B cell (primary cell): Measurements from ENCODE around the gene NUDT4B. TPM values are rescaled to one million over a fixed set of nuclear protein-coding genes. Genes with fewer than 3 reads are reported as not detected.
A peak's percentile ranks its signal among the peaks of the same experiment; 100 is the strongest.
"Not testable (repeated sequence)": the region's sequence is repeated elsewhere in the genome, so short reads cannot be mapped to it uniquely, and the experiment has no call there.

Experiments
- ATAC-seq: fragments of 200-7000 bp; cut with Tn5 transposase; one replicate; pipeline ENCODE4 v1.10.0; 2021; ENCODE audit warnings: low read depth, mild to moderate bottlenecking, moderate number of reproducible peaks, moderate library complexity
- CTCF ChIA-PET: fragments of 350-600 bp; sonication (Branson Sonifier 250); formaldehyde crosslinking; loops from one replicate; lab custom pipeline; 2021; ENCODE audit warnings: antibody characterized with exemption, inconsistent platforms; lab: Charles Lee
- POLR2A ChIA-PET: fragments of 350-600 bp; sonication (Branson Sonifier 250); formaldehyde crosslinking; loops from one replicate; lab custom pipeline; 2021; ENCODE audit warnings: antibody characterized with exemption; lab: Charles Lee
- DNase-seq: peaks from one replicate; pipeline ENCODE4 v3.0.0; 2013
- H2AFZ ChIP-seq: 2 replicates; pipeline ENCODE4 v1.6.1; 2012; ENCODE audit warnings: mild to moderate bottlenecking, low read depth, low read length; ENCODE audit not compliant: insufficient read depth, poor library complexity, severe bottlenecking
- H3K27ac ChIP-seq, 2 donors: 1 replicate in 1 of 2; 2 replicates in 1 of 2; pipeline ENCODE4 v1.5.1; 2012 to 2013; ENCODE audit warnings: low read length in 2 of 2, mild to moderate bottlenecking in 2 of 2, moderate library complexity in 1 of 2
- H3K27me3 ChIP-seq, 4 experiments: fragments of 200-600 bp in 1 of 4; sonication (generic) in 1 of 4; replicated peaks in 1 of 4; 1 replicate in 2 of 4; 2 replicates in 2 of 4; pipeline versions ENCODE4 v1.6.1 to v1.7.0; 2013 to 2016; ENCODE audit warnings: low read length in 3 of 4, mild to moderate bottlenecking in 2 of 4, mixed read lengths in 1 of 4, moderate library complexity in 1 of 4; ENCODE audit not compliant: insufficient read depth in 4 of 4, control insufficient read depth in 3 of 4; ENCODE audit errors: control extremely low read depth in 1 of 4
- H3K36me3 ChIP-seq, 2 experiments: replicated peaks in 1 of 2; 1 replicate in 1 of 2; 2 replicates in 1 of 2; pipeline versions ENCODE4 v1.6.1 to v1.7.1; 2013; ENCODE audit warnings: low read length in 1 of 2; ENCODE audit not compliant: insufficient read depth in 2 of 2, control insufficient read depth in 1 of 2; ENCODE audit errors: control extremely low read depth in 1 of 2, extremely low read depth in 1 of 2
- H3K4me1 ChIP-seq, 2 donors: fragments of 200-600 bp in 1 of 2; sonication (generic) in 1 of 2; 1 replicate in 1 of 2; 2 replicates in 1 of 2; pipeline versions ENCODE4 v1.5.1 to v1.6.1; 2013 to 2017; ENCODE audit warnings: low read length in 2 of 2; ENCODE audit not compliant: control insufficient read depth in 2 of 2, insufficient read depth in 2 of 2
- H3K4me2 ChIP-seq: replicated peaks from 2 replicates; pipeline ENCODE3; 2012; ENCODE audit warnings: mild to moderate bottlenecking, low read depth, low read length; ENCODE audit not compliant: poor library complexity, severe bottlenecking
- H3K4me3 ChIP-seq, 5 experiments: fragments of 200-600 bp in 1 of 5; sonication (generic) in 1 of 5; 1 replicate in 3 of 5; 2 replicates in 2 of 5; pipeline versions ENCODE4 v1.5.1 to v1.7.0; 2011 to 2016; ENCODE audit warnings: low read length in 4 of 5, mild to moderate bottlenecking in 4 of 5, low read depth in 2 of 5, control low read depth in 1 of 5, moderate library complexity in 1 of 5; ENCODE audit not compliant: insufficient read depth in 1 of 5; ENCODE audit errors: control extremely low read depth in 1 of 5, extremely low read depth in 1 of 5
- H3K79me2 ChIP-seq: fragments of 200-600 bp; sonication (generic); one replicate; pipeline ENCODE4 v1.6.0; 2016; ENCODE audit warnings: low read length; ENCODE audit not compliant: control insufficient read depth, insufficient read depth
- H3K9ac ChIP-seq: fragments of 200-600 bp; sonication (generic); 2 replicates; pipeline ENCODE4 v1.6.1; 2017; ENCODE audit warnings: mild to moderate bottlenecking, low read length, moderate library complexity
- H3K9me3 ChIP-seq, 3 donors: one replicate each; pipeline versions ENCODE4 v1.6.1 to v1.7.1; 2013; ENCODE audit warnings: low read length in 2 of 3; ENCODE audit not compliant: control insufficient read depth in 2 of 3, insufficient read depth in 1 of 3; ENCODE audit errors: control extremely low read depth in 1 of 3
- H4K20me1 ChIP-seq: 2 replicates; pipeline ENCODE4 v1.6.0; 2012; ENCODE audit warnings: mild to moderate bottlenecking, low read length; ENCODE audit not compliant: insufficient read depth, control insufficient read depth, poor library complexity, severe bottlenecking
- H3K27ac Mint-ChIP-seq: one replicate; pipeline ENCODE4 v1.8.0; 2021; ENCODE audit warnings: mixed read lengths
- H3K27me3 Mint-ChIP-seq: one replicate; pipeline ENCODE4 v1.8.0; 2021; ENCODE audit warnings: mixed read lengths
- H3K4me1 Mint-ChIP-seq: one replicate; pipeline ENCODE4 v1.8.0; 2021; ENCODE audit warnings: mixed read lengths
- H3K4me3 Mint-ChIP-seq: one replicate; pipeline ENCODE4 v1.8.0; 2021; ENCODE audit warnings: mixed read lengths
- H3K9me3 Mint-ChIP-seq: one replicate; pipeline ENCODE4 v1.8.0; 2022; ENCODE audit warnings: mixed read lengths; ENCODE audit not compliant: insufficient read depth
- WGBS: methylation state at CpG from one replicate; pipeline ENCODE4 v1.1.5; 2013; ENCODE audit warnings: missing lambda C conversion rate; ENCODE audit not compliant: insufficient coverage; 5-methylcytosine and 5-hydroxymethylcytosine counted together
- intact Hi-C: fragments of 100-400 bp; cut with micrococcal nuclease; formaldehyde crosslinking; loops from one replicate; pipeline ENCODE4 v1.10.0; 2022
- polyA plus RNA-seq: library from polyadenylated mRNA; depleted of rRNA; stranded (reverse); fragments of >200 nt; gene quantifications from 2 replicates; pipeline ENCODE4 v1.2.3, GENCODE V29; 2012
- total RNA-seq, 2 donors: library from RNA; stranded (reverse); fragments of 120-200 nt in 1 of 2; gene quantifications; 1 replicate in 1 of 2; 2 replicates in 1 of 2; pipeline versions ENCODE4 v1.2.3 to v1.2.4, GENCODE V29; 2013 to 2022

NUDT4B gene
- total and polyA plus RNA-seq, 2 donors (not counting 1 experiment from before 2014, with no cell fraction given), result 2.6 to 10.7 TPM

GRCh38 chr1:148705316-148705948 lies 43.1 kb upstream of the NUDT4B start:
- H3K4me3 Mint-ChIP-seq, H4K20me1 ChIP-seq, H3K79me2 ChIP-seq, H3K4me1 ChIP-seq, H3K9me3 ChIP-seq, H3K9ac ChIP-seq, H3K27me3 ChIP-seq, H2AFZ ChIP-seq, POLR2A ChIA-PET, H3K9me3 Mint-ChIP-seq, H3K36me3 ChIP-seq, H3K27me3 Mint-ChIP-seq, CTCF ChIA-PET, H3K27ac Mint-ChIP-seq, H3K4me1 Mint-ChIP-seq, H3K27ac ChIP-seq, DNase-seq, H3K4me3 ChIP-seq, H3K4me2 ChIP-seq, intact Hi-C loops: not testable (repeated sequence)
- no CpG with 5 or more reads among the region's 4 CpGs for WGBS
- peak; percentile 100 for ATAC-seq

DNA sequence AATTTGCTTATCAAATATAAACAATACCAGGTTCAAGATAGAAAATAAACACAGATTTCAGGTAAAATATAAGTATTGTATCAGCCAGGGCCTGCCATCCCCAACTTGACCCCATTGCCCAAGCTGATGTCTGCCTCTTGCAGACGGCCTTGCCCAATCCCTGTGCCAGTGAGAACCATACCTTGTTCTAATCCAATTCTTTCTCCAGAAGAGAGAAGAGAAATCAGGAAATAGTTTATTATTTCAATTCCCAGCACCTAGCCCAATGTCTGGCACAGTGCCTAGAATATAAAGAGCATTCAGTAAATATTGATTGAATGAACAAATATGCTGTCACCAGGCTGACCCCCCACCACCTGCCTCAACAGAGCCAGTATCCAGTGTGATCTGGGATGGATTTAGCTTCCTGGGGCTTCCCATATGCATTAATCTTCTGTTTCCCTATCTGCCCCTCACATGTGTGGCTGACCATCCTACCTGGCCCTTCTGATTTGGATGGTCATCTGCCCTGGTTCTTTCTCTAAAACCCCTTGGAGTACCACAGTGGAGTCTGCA lies 39.7 kb upstream of the NUDT4B start:
- H3K4me3 ChIP-seq, CTCF ChIA-PET, H3K9me3 ChIP-seq, H3K4me3 Mint-ChIP-seq, H3K9ac ChIP-seq, H3K27me3 ChIP-seq, H3K27ac Mint-ChIP-seq, DNase-seq, H3K9me3 Mint-ChIP-seq, H3K4me2 ChIP-seq, H4K20me1 ChIP-seq, H3K79me2 ChIP-seq, H3K27ac ChIP-seq, intact Hi-C loops, H2AFZ ChIP-seq, ATAC-seq, H3K4me1 ChIP-seq, POLR2A ChIA-PET, H3K4me1 Mint-ChIP-seq, H3K27me3 Mint-ChIP-seq, H3K36me3 ChIP-seq: not testable (repeated sequence)
- no CpG with 5 or more reads among the region's 1 CpG for WGBS

DNA sequence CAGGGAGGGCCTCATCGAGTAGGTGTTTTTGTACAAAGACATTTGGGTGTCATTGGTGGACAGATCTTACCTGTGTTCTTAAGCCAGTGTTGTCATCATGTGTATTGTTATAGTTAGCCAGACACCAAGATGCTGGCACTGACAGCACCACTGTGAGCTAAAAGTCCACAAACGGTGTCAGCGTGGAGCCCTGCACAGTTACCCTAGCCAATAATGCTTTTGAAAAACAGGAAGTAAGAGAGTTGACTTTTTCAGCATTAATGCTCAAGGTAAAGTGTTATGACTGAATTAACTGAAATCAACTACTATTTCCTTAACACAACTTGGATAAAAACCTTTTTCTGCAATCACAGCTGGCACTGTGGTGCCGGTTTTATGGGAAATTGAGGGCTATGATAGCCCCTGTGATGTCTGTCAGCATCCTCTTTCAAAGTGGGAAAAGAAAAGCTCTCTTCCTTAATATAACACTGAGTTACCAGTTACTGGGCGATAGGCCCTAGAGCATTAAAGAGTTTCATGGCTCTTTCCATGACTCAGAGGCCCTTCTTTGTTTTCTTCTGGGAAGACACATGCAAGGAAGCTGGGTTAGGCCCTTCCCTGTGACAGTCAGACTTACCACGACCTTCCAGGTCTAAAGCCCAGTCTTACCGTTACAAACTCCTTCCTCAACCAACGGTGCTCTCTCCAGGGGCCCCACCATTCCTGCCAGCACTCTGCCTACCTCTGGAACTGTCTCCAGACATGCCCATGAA lies 37.6 kb upstream of the NUDT4B start:
- H4K20me1 ChIP-seq, H3K4me2 ChIP-seq, intact Hi-C loops, H3K79me2 ChIP-seq, H3K27ac Mint-ChIP-seq, H3K9ac ChIP-seq, H3K4me1 Mint-ChIP-seq, H3K4me3 ChIP-seq, H3K4me1 ChIP-seq, CTCF ChIA-PET, H3K4me3 Mint-ChIP-seq, H3K27me3 ChIP-seq, POLR2A ChIA-PET, H3K9me3 Mint-ChIP-seq, H3K9me3 ChIP-seq, H3K36me3 ChIP-seq, H3K27me3 Mint-ChIP-seq, H3K27ac ChIP-seq, H2AFZ ChIP-seq, DNase-seq: not testable (repeated sequence)
- peak; percentile 71 for ATAC-seq
- WGBS, result no CpG with 5 or more reads among the region's 8 CpGs

DNA sequence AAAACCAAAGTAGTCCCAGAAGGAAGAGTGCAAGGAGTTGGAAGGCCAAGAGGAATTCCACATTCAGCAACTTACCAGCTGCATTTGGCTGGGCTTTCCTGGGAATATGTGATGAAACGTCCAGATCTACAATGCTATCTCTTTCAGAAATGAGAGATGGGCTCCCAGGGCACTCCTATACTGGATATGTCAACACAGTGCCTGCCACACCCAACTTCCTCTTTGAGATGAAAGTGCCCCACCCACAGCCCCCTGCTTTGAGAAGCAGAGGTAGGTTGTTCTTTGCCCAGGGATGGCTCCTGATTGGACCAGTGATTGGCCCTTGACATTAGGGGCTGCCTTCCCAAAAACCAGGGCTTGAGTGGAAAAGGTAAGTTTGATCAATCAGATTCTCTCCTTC lies 36.2 kb upstream of the NUDT4B start:
- H3K27ac Mint-ChIP-seq, H3K36me3 ChIP-seq, H3K4me2 ChIP-seq, H4K20me1 ChIP-seq, H3K27me3 ChIP-seq, H3K9me3 Mint-ChIP-seq, intact Hi-C loops, H3K9ac ChIP-seq, H3K27me3 Mint-ChIP-seq, DNase-seq, H3K4me1 Mint-ChIP-seq, H3K4me1 ChIP-seq, H3K4me3 ChIP-seq, POLR2A ChIA-PET, H3K79me2 ChIP-seq, CTCF ChIA-PET, H3K27ac ChIP-seq, H2AFZ ChIP-seq, H3K9me3 ChIP-seq: not testable (repeated sequence)
- no CpG with 5 or more reads among the region's 1 CpG for WGBS
- H3K4me3 Mint-ChIP-seq, result peak overlapping the region; percentile 19
- ATAC-seq, result peak; percentile 68
